Neural cell (in vitro differentiated cells): ENCODE results near the gene SPECC1. TPM values are rescaled to one million over a fixed set of nuclear protein-coding genes. Genes with fewer than 3 reads are reported as not detected.

Source experiments
- H2AFZ ChIP-seq: fragments of 200-600, 300-800 bp; sonication (generic), shearing (Covaris generic); 2 replicates; pipeline ENCODE4 v1.6.0; 2014; ENCODE audit warnings: low read depth, mild to moderate bottlenecking, antibody characterized with exemption, low read length, moderate library complexity
- H3F3A ChIP-seq: fragments of 200-600 bp; shearing (Covaris generic); 2 replicates; pipeline ENCODE4 v1.6.1; 2016; ENCODE audit warnings: mild to moderate bottlenecking, moderate library complexity, mixed read lengths, antibody characterized with exemption, low read length; ENCODE audit not compliant: insufficient read depth, poor library complexity, severe bottlenecking
- H3K27ac ChIP-seq: fragments of 200-600, 300-800 bp; sonication (generic), shearing (Covaris generic); 2 replicates; pipeline ENCODE4 v1.5.1; 2014; ENCODE audit warnings: mild to moderate bottlenecking, low read length, moderate library complexity
- H3K27me3 ChIP-seq: fragments of 300-800, 200-600 bp; sonication (generic), shearing (Covaris generic); 2 replicates; pipeline ENCODE4 v1.6.0; 2014; ENCODE audit warnings: mild to moderate bottlenecking, low read depth, low read length, moderate library complexity; ENCODE audit not compliant: insufficient read depth
- H3K36me3 ChIP-seq: fragments of 300-800, 200-600 bp; sonication (generic), shearing (Covaris generic); 2 replicates; pipeline ENCODE4 v1.5.1; 2014; ENCODE audit warnings: mild to moderate bottlenecking, antibody characterized with exemption, low read length, moderate library complexity; ENCODE audit not compliant: insufficient read depth
- H3K4me2 ChIP-seq: fragments of 300-800, 200-600 bp; sonication (generic), shearing (Covaris generic); 2 replicates; pipeline ENCODE4 v1.6.0; 2014; ENCODE audit warnings: mild to moderate bottlenecking, low read length
- H3K4me3 ChIP-seq: fragments of 300-800, 200-600 bp; sonication (generic), shearing (Covaris generic); 2 replicates; pipeline ENCODE4 v1.5.1; 2014; ENCODE audit warnings: mild to moderate bottlenecking, low read length, moderate library complexity
- H3K79me2 ChIP-seq: fragments of 200-600 bp; shearing (Covaris generic); replicated peaks from 2 replicates; pipeline ENCODE4 v1.6.0; 2014; ENCODE audit warnings: mild to moderate bottlenecking, low read length, moderate library complexity; ENCODE audit not compliant: insufficient read depth
- H3K9ac ChIP-seq: fragments of 300-800, 200-600 bp; sonication (generic), shearing (Covaris generic); 2 replicates; pipeline ENCODE4 v1.6.1; 2016; ENCODE audit warnings: mild to moderate bottlenecking, low read length, mixed read lengths
- H3K9me2 ChIP-seq: fragments of 200-600 bp; shearing (Covaris generic); 2 replicates; pipeline ENCODE4 v1.6.1; 2016; ENCODE audit warnings: mild to moderate bottlenecking, low read length, mixed read lengths; ENCODE audit not compliant: insufficient read depth
- H3K9me3 ChIP-seq: fragments of 200-600, 300-800 bp; sonication (generic), shearing (Covaris generic); 2 replicates; pipeline ENCODE4 v1.6.1; 2016; ENCODE audit warnings: mild to moderate bottlenecking, mixed run types, low read length, moderate library complexity, mixed read lengths
- H4K20me1 ChIP-seq: fragments of 200-600 bp; shearing (Covaris generic); 2 replicates; pipeline ENCODE4 v1.6.1; 2016; ENCODE audit warnings: mild to moderate bottlenecking, mixed run types; ENCODE audit not compliant: insufficient read depth
- CTCF ChIP-seq: fragments of 450-650 bp; IDR thresholded peaks from 2 replicates; pipeline ENCODE4 v1.5.1; 2014; ENCODE audit warnings: antibody characterized with exemption, mild to moderate bottlenecking, moderate library complexity; ENCODE audit not compliant: poor library complexity, severe bottlenecking
- EP300 ChIP-seq: fragments of 450-650 bp; conservative IDR thresholded peaks from 2 replicates; pipeline ENCODE4 v1.6.1; 2014; ENCODE audit warnings: antibody characterized with exemption, mild to moderate bottlenecking, moderate library complexity; ENCODE audit not compliant: poor library complexity, severe bottlenecking
- EZH2 ChIP-seq: fragments of 200-600, 300-800 bp; shearing (Covaris generic), sonication (generic); IDR thresholded peaks from 2 replicates; pipeline ENCODE4 v1.6.1; 2014; ENCODE audit warnings: antibody characterized with exemption, low read length, borderline replicate concordance, mild to moderate bottlenecking; ENCODE audit not compliant: insufficient read depth, poor library complexity, severe bottlenecking
- MXI1 ChIP-seq: fragments of 450-650 bp; conservative IDR thresholded peaks from 2 replicates; pipeline ENCODE4 v1.6.1; 2014; ENCODE audit warnings: antibody characterized with exemption, mild to moderate bottlenecking; ENCODE audit not compliant: poor library complexity, severe bottlenecking
- POLR2AphosphoS5 ChIP-seq: IDR thresholded peaks from 2 replicates; pipeline ENCODE4 v1.6.1; 2012
- RAD21 ChIP-seq: fragments of 450-650 bp; conservative IDR thresholded peaks from 2 replicates; pipeline ENCODE4 v1.6.1; 2014; ENCODE audit warnings: antibody characterized with exemption, mild to moderate bottlenecking, moderate library complexity
- REST ChIP-seq: IDR thresholded peaks from 2 replicates; pipeline ENCODE4 v1.6.1; 2012; ENCODE audit warnings: borderline replicate concordance
- SMC3 ChIP-seq: fragments of 450-650 bp; conservative IDR thresholded peaks from 2 replicates; pipeline ENCODE4 v1.6.1; 2014; ENCODE audit warnings: antibody characterized with exemption, mild to moderate bottlenecking, moderate library complexity; ENCODE audit not compliant: poor library complexity
- TAF1 ChIP-seq: IDR thresholded peaks from 2 replicates; pipeline ENCODE4 v1.6.1; 2012; ENCODE audit warnings: low read depth
- polyA plus RNA-seq: library from polyadenylated mRNA; depleted of rRNA; stranded (reverse); fragments of >200 nt; gene quantifications from 2 replicates; pipeline ENCODE4 v1.2.3, GENCODE V29; 2014

SPECC1 gene
- polyA plus RNA-seq, 1 donor from 2014 or later = 8.6 TPM

GRCh38 chr17:20072692-20072992 lies 63.5 kb downstream of the SPECC1 start:
- Histone ChIP-seq H3K9ac (no peak overlapping the region), H3K27ac (no peak overlapping the region), H4K20me1 (no peaks in the 10 kb centered on the region), H3K79me2 (no peaks in the 10 kb centered on the region), H3K36me3 (no peaks in the 10 kb centered on the region), H3K9me2 (no peaks in the 10 kb centered on the region), H3F3A (no peaks in the 10 kb centered on the region), H3K4me3 (no peak overlapping the region), H3K27me3 (no peaks in the 10 kb centered on the region), H2AFZ (no peak overlapping the region), H3K9me3 (no peaks in the 10 kb centered on the region), H3K4me2 (no peak overlapping the region)
- TF ChIP-seq MXI1 (no peak), REST (no peak)

GRCh38 chr17:20073055-20073979 lies 64.2 kb downstream of the SPECC1 start:
- no peak overlapping the region for H3K4me3 ChIP-seq
- TF ChIP-seq EZH2 (no peak), POLR2AphosphoS5 (no peak), SMC3 (no peak), CTCF (no peak), MXI1 (no peak), RAD21 (no peak), TAF1 (no peak), EP300 (no peak), REST (no peak)

More at GRCh38 chr17:20073055-20073979, 64.2 kb downstream of the SPECC1 start:
- H3K9me2 ChIP-seq = no peaks in the 10 kb centered on the region
- H3K79me2 ChIP-seq = no peaks in the 10 kb centered on the region
- no peak overlapping the region for H3K9ac ChIP-seq
- H3K36me3 ChIP-seq = no peaks in the 10 kb centered on the region
- no peaks in the 10 kb centered on the region for H4K20me1 ChIP-seq
- no peaks in the 10 kb centered on the region for H3K27me3 ChIP-seq
- no peak overlapping the region for H3K4me2 ChIP-seq
- H2AFZ ChIP-seq = no peak overlapping the region
- no peak overlapping the region for H3K27ac ChIP-seq
- no peaks in the 10 kb centered on the region for H3K9me3 ChIP-seq
- H3F3A ChIP-seq = no peaks in the 10 kb centered on the region
